HCT116 (cell line): ENCODE measurements around the gene IL2RG. TPM values are rescaled to one million over a fixed set of nuclear protein-coding genes. Genes with fewer than 3 reads are reported as not detected.

Source experiments
- ATAC-seq: fragments of 200-7000 bp; cut with Tn5 transposase; 2 replicates; pipeline ENCODE4 v1.9.1; 2020; ENCODE audit warnings: mild to moderate bottlenecking, moderate library complexity
- BruUV-seq: library from RNA; stranded (reverse); fragments of 400-500 nt; replicated peaks from 2 replicates; lab custom pipeline; 2021; lab: Mats Ljungman, UMichigan
- CTCF ChIA-PET: fragments of 300-600 bp; sonication (Branson Sonifier 250); formaldehyde crosslinking; loops from one replicate; lab custom pipeline; 2021; ENCODE audit warnings: antibody characterized with exemption; lab: Charles Lee
- POLR2A ChIA-PET: fragments of 300-600, 350-600 bp; sonication (Branson Sonifier 250); formaldehyde crosslinking; loops from one replicate; lab custom pipeline; 2021; ENCODE audit warnings: antibody characterized with exemption; lab: Charles Lee
- RAD21 ChIA-PET, 2 experiments: fragments of 300-600 bp; sonication (Branson Sonifier 250); formaldehyde crosslinking; loops; one replicate each; lab custom pipeline; 2023; ENCODE audit warnings: low total read pairs in 2 of 2; ENCODE audit not compliant: uncharacterized antibody in 2 of 2, unreplicated experiment in 2 of 2, low non-redundant PET in 1 of 2; lab: Charles Lee
- DNase-seq: peaks from one replicate; pipeline ENCODE4 v3.0.0-alpha.2; 2010; ENCODE audit warnings: low read depth, low spot score
- H2AFZ ChIP-seq: fragments of 200-600 bp; shearing (Covaris generic), sonication (generic); 2 replicates; pipeline ENCODE4 v1.6.1; 2017; ENCODE audit warnings: low read depth, mixed run types, mixed read lengths, antibody characterized with exemption, low read length; ENCODE audit not compliant: poor library complexity, severe bottlenecking
- H3K27ac ChIP-seq: 2 replicates; pipeline ENCODE4 v1.5.1; 2012; ENCODE audit warnings: low read depth, low read length
- H3K27me3 ChIP-seq: fragments of 200-600 bp; sonication (generic); 2 replicates; pipeline ENCODE4 v1.6.1; 2016; ENCODE audit warnings: mixed run types, low read length, mixed read lengths; ENCODE audit not compliant: insufficient read depth
- H3K36me3 ChIP-seq, 2 experiments: fragments of 200-500 bp in 1 of 2; fragments of 200-600 bp in 1 of 2; sonication (Bioruptor generic) in 1 of 2; sonication (generic) in 1 of 2; 2 replicates each; pipeline versions ENCODE4 v1.5.1 to v1.6.1; 2014 to 2016; ENCODE audit warnings: low read length in 2 of 2, inconsistent platforms in 1 of 2, mixed read lengths in 1 of 2, mixed run types in 1 of 2; ENCODE audit not compliant: insufficient read depth in 2 of 2, control insufficient read depth in 1 of 2
- H3K4me1 ChIP-seq, 2 experiments: fragments of 200-600 bp in 1 of 2; sonication (generic) in 1 of 2; 2 replicates each; pipeline versions ENCODE4 v1.5.1 to v1.6.1; 2012 to 2017; ENCODE audit warnings: low read length in 2 of 2, inconsistent platforms in 1 of 2, mild to moderate bottlenecking in 1 of 2, mixed read lengths in 1 of 2, mixed run types in 1 of 2, moderate library complexity in 1 of 2; ENCODE audit not compliant: insufficient read depth in 2 of 2, control insufficient read depth in 1 of 2
- H3K4me2 ChIP-seq: fragments of 200-600 bp; sonication (generic); 2 replicates; pipeline ENCODE4 v1.6.1; 2017; ENCODE audit warnings: mixed run types, low read length, mixed read lengths
- H3K4me3 ChIP-seq, 2 experiments: fragments of 200-600 bp in 1 of 2; sonication (generic) in 1 of 2; replicated peaks in 1 of 2; 2 replicates each; pipeline ENCODE4 v1.5.1; 2011 to 2016; ENCODE audit warnings: low read length in 2 of 2, control low read depth in 1 of 2, low read depth in 1 of 2, mild to moderate bottlenecking in 1 of 2, mixed read lengths in 1 of 2, mixed run types in 1 of 2
- H3K79me2 ChIP-seq: fragments of 200-600 bp; sonication (generic); 2 replicates; pipeline ENCODE4 v1.6.1; 2017; ENCODE audit warnings: mild to moderate bottlenecking, mixed run types, low read length, moderate library complexity, mixed read lengths; ENCODE audit not compliant: insufficient read depth
- H3K9ac ChIP-seq: fragments of 200-600 bp; sonication (generic); 2 replicates; pipeline ENCODE4 v1.6.1; 2016; ENCODE audit warnings: low read length, mixed read lengths
- H3K9me2 ChIP-seq: fragments of 200-600 bp; sonication (generic), shearing (Covaris generic); 2 replicates; pipeline ENCODE4 v1.6.1; 2017; ENCODE audit warnings: mixed run types, mild to moderate bottlenecking, moderate library complexity; ENCODE audit not compliant: insufficient read depth
- H3K9me3 ChIP-seq, 2 experiments: fragments of 200-500 bp in 1 of 2; fragments of 200-600 bp in 1 of 2; sonication (Bioruptor generic) in 1 of 2; sonication (generic) in 1 of 2; 2 replicates each; pipeline ENCODE4 v1.6.1; 2014 to 2017; ENCODE audit warnings: low read length in 2 of 2, mixed read lengths in 2 of 2, inconsistent platforms in 1 of 2, low read depth in 1 of 2, mild to moderate bottlenecking in 1 of 2, mixed run types in 1 of 2, moderate library complexity in 1 of 2; ENCODE audit not compliant: control insufficient read depth in 1 of 2, insufficient read depth in 1 of 2
- H4K20me1 ChIP-seq: fragments of 200-600 bp; sonication (generic), shearing (Covaris generic); 2 replicates; pipeline ENCODE4 v1.6.1; 2017; ENCODE audit warnings: mixed run types, mild to moderate bottlenecking, moderate library complexity; ENCODE audit not compliant: insufficient read depth
- CEBPB ChIP-seq: IDR thresholded peaks from 2 replicates; pipeline ENCODE4 v1.6.1; 2012; ENCODE audit warnings: low read depth
- EGR1 ChIP-seq: IDR thresholded peaks from 2 replicates; pipeline ENCODE4 v1.6.1; 2012; ENCODE audit warnings: low read depth
- ELF1 ChIP-seq: IDR thresholded peaks from 2 replicates; pipeline ENCODE4 v1.6.1; 2012; ENCODE audit warnings: low read depth, borderline replicate concordance
- EZH2 ChIP-seq: fragments of 200-600 bp; sonication (generic); IDR thresholded peaks from 2 replicates; pipeline ENCODE4 v1.6.1; 2017; ENCODE audit warnings: antibody characterized with exemption, mixed run types
- EZH2phosphoT487 ChIP-seq: fragments of 200-600 bp; IDR thresholded peaks from 2 replicates; pipeline ENCODE4 v1.6.1; 2018; ENCODE audit warnings: antibody characterized with exemption, borderline replicate concordance
- FOSL1 ChIP-seq: IDR thresholded peaks from 2 replicates; pipeline ENCODE4 v1.6.1; 2012; ENCODE audit warnings: low read depth
- JUND ChIP-seq: IDR thresholded peaks from 2 replicates; pipeline ENCODE4 v1.6.1; 2012
- RAD21 ChIP-seq: IDR thresholded peaks from 2 replicates; pipeline ENCODE4 v1.6.1; 2012; ENCODE audit warnings: low read depth, mild to moderate bottlenecking
- REST ChIP-seq: IDR thresholded peaks from 2 replicates; pipeline ENCODE4 v1.6.1; 2012; ENCODE audit warnings: low read depth
- SIN3A ChIP-seq: IDR thresholded peaks from 2 replicates; pipeline ENCODE4 v1.6.1; 2012; ENCODE audit warnings: low read depth
- SP1 ChIP-seq: IDR thresholded peaks from 2 replicates; pipeline ENCODE4 v1.6.1; 2012; ENCODE audit warnings: low read depth
- SRF ChIP-seq: IDR thresholded peaks from 2 replicates; pipeline ENCODE4 v1.6.1; 2012; ENCODE audit warnings: low read depth
- TCF7L2 ChIP-seq: IDR thresholded peaks from 2 replicates; pipeline ENCODE4 v1.7.0; 2011; ENCODE audit warnings: borderline replicate concordance, inconsistent platforms; ENCODE audit not compliant: insufficient read depth, insufficient read length; ENCODE audit errors: extremely low read depth
- ZNF274 ChIP-seq: fragments of 200-500 bp; sonication (Bioruptor generic); IDR thresholded peaks from 2 replicates; pipeline ENCODE4 v1.6.1; 2014; ENCODE audit warnings: mild to moderate bottlenecking, low read depth, low read length, inconsistent platforms
- intact Hi-C: fragments of 100-400 bp; cut with micrococcal nuclease; formaldehyde crosslinking; loops from 2 replicates; pipeline ENCODE4 v1.10.0; 2022
- total RNA-seq: library from RNA; stranded (reverse); gene quantifications from one replicate; pipeline ENCODE4 v1.2.1, GENCODE V29; 2021; ENCODE audit not compliant: unreplicated experiment
- TF ChIP-seq, protein P1 (sequence below): IDR thresholded peaks from 2 replicates; pipeline ENCODE4 v1.6.1; 2012
- TF ChIP-seq, protein P2 (sequence below): IDR thresholded peaks from 2 replicates; pipeline ENCODE4 v1.6.1; 2011; ENCODE audit warnings: mild to moderate bottlenecking, low read length, moderate library complexity; ENCODE audit not compliant: insufficient replicate concordance; ENCODE audit errors: extremely low read depth

IL2RG gene
- total RNA-seq, 1 experiment from 2014 or later, result 0.64 TPM

DNA sequence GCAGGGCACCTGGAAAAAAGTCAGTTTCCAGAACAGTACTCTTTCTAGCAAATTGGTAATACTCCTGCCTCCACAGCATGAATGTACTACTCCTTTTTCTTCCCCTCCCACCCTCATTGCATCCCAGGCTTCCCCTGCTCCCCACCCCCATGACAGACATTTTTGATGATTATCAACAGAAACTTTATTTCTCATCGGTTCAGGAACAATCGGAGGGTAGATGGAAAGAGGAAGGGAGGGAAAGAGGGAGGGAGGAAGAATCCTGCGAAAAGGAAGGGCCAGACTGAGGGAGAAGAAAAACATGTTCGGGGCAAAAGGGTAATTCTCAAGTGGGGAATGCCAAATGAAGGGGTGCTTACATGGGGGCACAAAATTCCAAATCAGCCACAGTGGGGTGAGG is 4.1 kb downstream of the IL2RG start:
- ChIA-PET CTCF (no interaction called here), RAD21 (no interaction called here)
- H3K9ac ChIP-seq, result no peak overlapping the region

More for the DNA sequence above, 4.1 kb downstream of the IL2RG start:
- Histone ChIP-seq H2AFZ (no peak overlapping the region), H3K4me2 (no peak overlapping the region), H3K36me3 (no peaks in the 10 kb centered on the region), H3K9me3 (no peaks in the 10 kb centered on the region), H4K20me1 (no peaks in the 10 kb centered on the region), H3K9me2 (no peaks in the 10 kb centered on the region), H3K4me1 (peaks cover 0 to 3% of the 10 kb centered on the region in 2 experiments; a peak in 1 of 4 replicates), H3K79me2 (no peaks in the 10 kb centered on the region), H3K27ac (no peak overlapping the region), H3K27me3 (no peaks in the 10 kb centered on the region), H3K4me3 (no peak overlapping the region)
- ATAC-seq (no peak), DNase-seq (no peak)
- intact Hi-C loops, result no loop called here
- POLR2A ChIA-PET, result no interaction called here
- TF ChIP-seq JUND, result no peak
- no peak for TF ChIP-seq ZNF274
- TF ChIP-seq SRF, result no peak
- TF ChIP-seq, protein P1, sequence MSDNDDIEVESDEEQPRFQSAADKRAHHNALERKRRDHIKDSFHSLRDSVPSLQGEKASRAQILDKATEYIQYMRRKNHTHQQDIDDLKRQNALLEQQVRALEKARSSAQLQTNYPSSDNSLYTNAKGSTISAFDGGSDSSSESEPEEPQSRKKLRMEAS, result no peak
- no peak for TF ChIP-seq EGR1
- TF ChIP-seq ELF1, result no peak
- TF ChIP-seq RAD21, result no peak
- no peak for TF ChIP-seq EZH2
- TF ChIP-seq FOSL1, result no peak
- no peak for TF ChIP-seq EZH2phosphoT487
- TF ChIP-seq REST, result no peak
- TF ChIP-seq SIN3A, result no peak
- TF ChIP-seq TCF7L2, result no peak
- no peak for TF ChIP-seq SP1
- TF ChIP-seq, protein P2, sequence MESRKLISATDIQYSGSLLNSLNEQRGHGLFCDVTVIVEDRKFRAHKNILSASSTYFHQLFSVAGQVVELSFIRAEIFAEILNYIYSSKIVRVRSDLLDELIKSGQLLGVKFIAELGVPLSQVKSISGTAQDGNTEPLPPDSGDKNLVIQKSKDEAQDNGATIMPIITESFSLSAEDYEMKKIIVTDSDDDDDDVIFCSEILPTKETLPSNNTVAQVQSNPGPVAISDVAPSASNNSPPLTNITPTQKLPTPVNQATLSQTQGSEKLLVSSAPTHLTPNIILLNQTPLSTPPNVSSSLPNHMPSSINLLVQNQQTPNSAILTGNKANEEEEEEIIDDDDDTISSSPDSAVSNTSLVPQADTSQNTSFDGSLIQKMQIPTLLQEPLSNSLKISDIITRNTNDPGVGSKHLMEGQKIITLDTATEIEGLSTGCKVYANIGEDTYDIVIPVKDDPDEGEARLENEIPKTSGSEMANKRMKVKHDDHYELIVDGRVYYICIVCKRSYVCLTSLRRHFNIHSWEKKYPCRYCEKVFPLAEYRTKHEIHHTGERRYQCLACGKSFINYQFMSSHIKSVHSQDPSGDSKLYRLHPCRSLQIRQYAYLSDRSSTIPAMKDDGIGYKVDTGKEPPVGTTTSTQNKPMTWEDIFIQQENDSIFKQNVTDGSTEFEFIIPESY, result no peak
- TF ChIP-seq CEBPB, result no peak
- BruUV-seq, result no TSS peak
